Naive thymus-derived CD8-positive, alpha-beta T cell (primary cell): ENCODE data around the gene SORCS2. TPM values are rescaled to one million over a fixed set of nuclear protein-coding genes. Genes with fewer than 3 reads are reported as not detected.
"Not testable (repeated sequence)": the region's sequence is repeated elsewhere in the genome, so short reads cannot be mapped to it uniquely, and the experiment has no call there.

ENCODE experiments used
- ATAC-seq, 2 donors: fragments of 150-1000 bp; cut with Tn5 transposase in 1 of 2; sonication (Bioruptor Pico), chemical (Tn5 transposase) in 1 of 2; 1 replicate in 1 of 2; 2 replicates in 1 of 2; pipeline ENCODE4 v1.10.0; 2021; ENCODE audit warnings: mild to moderate bottlenecking in 2 of 2, moderate library complexity in 2 of 2
- POLR2A ChIA-PET: fragments of 350-600 bp; sonication (Branson Sonifier 250); formaldehyde crosslinking; loops from one replicate; lab custom pipeline; 2021; ENCODE audit warnings: antibody characterized with exemption; lab: Charles Lee
- DNase-seq, 10 donors: peaks; one replicate each; pipeline versions ENCODE4 v3.0.0 to v3.0.0-alpha.2; 2020 to 2022
- H3K27ac Mint-ChIP-seq, 10 donors: one replicate each; pipeline ENCODE4 v1.8.0; 2020 to 2022; ENCODE audit warnings: mild to moderate bottlenecking in 10 of 10, mixed read lengths in 10 of 10, moderate library complexity in 4 of 10, inconsistent platforms in 1 of 10
- H3K27me3 Mint-ChIP-seq, 5 donors: one replicate each; pipeline ENCODE4 v1.8.0; 2021 to 2022; ENCODE audit warnings: mixed read lengths in 5 of 5
- H3K36me3 Mint-ChIP-seq, 3 donors: one replicate each; pipeline ENCODE4 v1.8.0; 2020 to 2022; ENCODE audit warnings: mixed read lengths in 3 of 3, mild to moderate bottlenecking in 2 of 3, inconsistent platforms in 1 of 3
- H3K4me1 Mint-ChIP-seq, 4 donors: one replicate each; pipeline ENCODE4 v1.8.0; 2021 to 2022; ENCODE audit warnings: mixed read lengths in 4 of 4
- H3K4me3 Mint-ChIP-seq, 10 donors: one replicate each; pipeline ENCODE4 v1.8.0; 2020 to 2022; ENCODE audit warnings: mild to moderate bottlenecking in 10 of 10, mixed read lengths in 10 of 10, moderate library complexity in 6 of 10, inconsistent platforms in 1 of 10
- H3K9me3 Mint-ChIP-seq, 9 donors: one replicate each; pipeline ENCODE4 v1.8.0; 2020 to 2022; ENCODE audit warnings: mixed read lengths in 9 of 9, mild to moderate bottlenecking in 3 of 9, inconsistent platforms in 1 of 9, moderate library complexity in 1 of 9
- polyA plus RNA-seq, 3 donors: library from polyadenylated mRNA; unstranded; fragments of 300-500 nt; fragmentation: Illumina TruSeq; gene quantifications; one replicate each; pipeline ENCODE4 v1.2.3, GENCODE V29; 2021
- total RNA-seq, 8 experiments: library from RNA in 2 of 8; stranded (reverse) in 2 of 8; gene quantifications; one replicate each; pipeline ENCODE4 v1.2.3 and lab custom pipeline; 2021 to 2026

Gene SORCS2
- total and polyA plus RNA-seq, 5 experiments from 2014 or later = not detected

DNA sequence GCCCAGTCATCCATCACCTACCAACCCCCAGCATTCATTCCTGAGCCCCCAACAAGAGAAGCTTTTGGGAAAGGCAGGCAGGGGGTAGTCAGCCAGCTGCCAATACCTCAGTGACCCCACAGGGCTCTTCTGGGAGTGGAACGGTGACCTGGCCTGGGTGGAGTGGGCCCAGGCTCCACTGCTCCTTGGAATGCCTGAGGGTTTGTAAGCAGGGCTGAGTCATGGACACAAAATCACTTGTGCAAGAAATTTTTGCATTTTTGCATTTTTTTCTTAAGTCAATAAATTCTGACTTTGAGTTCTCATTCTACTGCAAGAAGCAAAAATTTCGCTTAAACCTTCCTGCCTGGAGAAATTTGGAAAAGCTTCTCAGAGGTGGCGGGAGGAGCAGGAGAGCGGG lies 18.5 kb downstream of the SORCS2 start:
- no peak for ATAC-seq
- DNase-seq = no peak
- no peaks in the 10 kb centered on the region for H3K36me3 Mint-ChIP-seq
- H3K4me3 Mint-ChIP-seq = no peak overlapping the region
- H3K4me1 Mint-ChIP-seq = no peaks in the 10 kb centered on the region
- peaks cover 0 to 10% (median 0%) of the 10 kb centered on the region in 9 donors for H3K9me3 Mint-ChIP-seq
- POLR2A ChIA-PET = no interaction called here
- H3K27ac Mint-ChIP-seq = no peak overlapping the region
- peaks cover 4 to 25% (median 6%) of the 10 kb centered on the region in 5 donors for H3K27me3 Mint-ChIP-seq

DNA sequence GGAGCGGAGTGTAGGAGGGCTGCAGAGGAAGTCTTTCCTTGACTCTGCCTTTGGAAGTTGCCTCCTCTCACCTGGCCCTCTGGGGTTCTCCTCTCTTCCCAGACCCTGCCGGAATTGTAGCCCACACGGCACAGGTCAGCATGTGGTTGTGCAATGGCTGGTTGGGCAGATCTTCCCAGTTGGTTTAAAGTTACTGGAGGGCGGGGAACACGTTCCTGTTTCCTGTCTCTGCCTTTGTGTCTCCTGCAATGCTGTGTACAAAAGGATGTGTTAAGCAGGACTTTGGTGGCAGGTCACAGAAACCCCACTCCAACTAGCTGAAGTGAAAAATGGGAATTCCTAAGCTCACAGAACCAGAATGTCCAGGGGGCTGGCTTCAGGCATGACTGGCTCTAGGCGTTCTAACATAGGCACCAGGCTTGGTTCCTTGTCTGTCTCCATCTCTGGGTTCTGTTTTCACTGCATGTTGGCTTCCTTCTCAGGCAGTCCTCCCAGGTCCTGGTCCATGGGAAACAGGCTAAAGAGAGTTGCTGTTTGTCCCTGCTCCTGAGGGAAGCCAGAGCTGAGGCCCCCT lies 19.9 kb downstream of the SORCS2 start:
- ATAC-seq (no peak), DNase-seq (no peak)
- Mint-ChIP-seq H3K4me3 (no peak overlapping the region), H3K27me3 (peaks cover 6 to 30% (median 11%) of the 10 kb centered on the region in 5 donors), H3K9me3 (peaks cover 0 to 20% (median 2%) of the 10 kb centered on the region in 9 donors), H3K27ac (no peak overlapping the region), H3K36me3 (no peaks in the 10 kb centered on the region), H3K4me1 (no peaks in the 10 kb centered on the region)
- POLR2A ChIA-PET = no interaction called here

DNA sequence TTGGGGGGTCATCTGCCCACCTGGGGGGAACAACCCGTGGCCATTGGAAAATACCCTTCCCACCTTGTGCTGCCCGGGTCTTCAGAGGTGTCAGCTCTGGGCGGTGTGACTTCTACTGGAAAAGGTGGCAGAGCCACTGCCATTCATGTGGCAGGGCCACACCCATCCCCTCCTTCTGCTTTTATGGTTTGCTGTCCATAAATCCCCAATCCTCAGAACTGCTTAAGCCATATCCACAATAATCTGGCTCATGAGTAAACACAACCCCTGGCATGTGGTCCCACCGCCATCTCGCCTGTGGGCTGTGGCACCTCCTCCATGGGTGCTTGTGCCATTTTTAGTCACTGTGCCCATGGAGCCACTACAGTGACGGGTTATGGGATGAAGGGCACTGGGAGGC lies 20.6 kb downstream of the SORCS2 start:
- POLR2A ChIA-PET = no interaction called here
- no peak for DNase-seq
- no peak for ATAC-seq
- Mint-ChIP-seq H3K4me3 (no peak overlapping the region), H3K27ac (no peak overlapping the region), H3K36me3 (no peaks in the 10 kb centered on the region), H3K4me1 (no peaks in the 10 kb centered on the region), H3K9me3 (peaks cover 0 to 20% (median 2%) of the 10 kb centered on the region in 9 donors), H3K27me3 (peaks cover 6 to 37% (median 8%) of the 10 kb centered on the region in 5 donors)

DNA sequence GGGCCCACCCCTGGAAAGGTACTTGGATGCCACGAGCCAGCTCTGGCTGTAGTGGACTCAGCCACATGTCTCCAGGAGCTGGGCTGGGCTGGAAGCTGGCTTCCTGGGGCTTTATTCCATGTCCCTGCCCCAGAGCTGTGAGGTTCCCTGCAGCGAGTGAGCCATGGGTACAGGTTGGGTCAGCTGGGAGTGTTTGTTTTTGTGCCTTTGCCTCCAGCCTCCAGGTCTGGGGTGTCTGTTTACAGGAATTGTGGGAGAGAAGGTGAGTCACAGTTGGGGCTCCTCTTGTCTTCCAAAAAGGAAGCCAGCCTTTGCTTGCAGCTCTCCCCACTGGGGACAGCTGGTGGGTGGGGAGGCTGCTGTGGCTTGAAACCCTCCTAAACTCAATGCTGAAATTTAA lies 21.5 kb downstream of the SORCS2 start:
- H3K4me3 Mint-ChIP-seq = no peak overlapping the region
- ATAC-seq = no peak
- no peaks in the 10 kb centered on the region for H3K36me3 Mint-ChIP-seq
- DNase-seq = no peak
- H3K27me3 Mint-ChIP-seq = peaks cover 6 to 36% (median 8%) of the 10 kb centered on the region in 5 donors
- no peak overlapping the region for H3K27ac Mint-ChIP-seq
- peaks cover 0 to 20% (median 2%) of the 10 kb centered on the region in 9 donors for H3K9me3 Mint-ChIP-seq
- H3K4me1 Mint-ChIP-seq = no peaks in the 10 kb centered on the region
- POLR2A ChIA-PET = no interaction called here

DNA sequence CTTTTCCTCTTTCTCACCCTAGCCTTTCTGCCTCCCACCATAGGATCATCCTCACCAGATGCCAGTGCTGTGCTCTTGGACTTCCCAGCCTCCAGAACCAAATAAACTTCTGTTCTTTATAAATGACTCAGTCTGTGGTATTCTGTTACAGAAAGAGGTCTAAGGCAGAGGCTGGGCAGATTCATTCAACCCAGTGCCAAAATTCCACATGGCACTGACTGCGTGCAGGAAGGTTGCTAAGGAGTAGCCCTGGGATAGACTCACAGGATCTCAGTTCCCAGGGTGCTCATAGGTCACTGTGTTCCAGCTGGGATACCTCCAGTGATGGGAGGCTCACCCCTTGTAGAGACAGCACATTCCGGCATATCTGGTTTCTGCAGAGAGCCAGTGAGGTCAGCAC lies 22.0 kb downstream of the SORCS2 start:
- no peaks in the 10 kb centered on the region for H3K36me3 Mint-ChIP-seq
- no peaks in the 10 kb centered on the region for H3K4me1 Mint-ChIP-seq
- peaks cover 0 to 20% (median 2%) of the 10 kb centered on the region in 9 donors for H3K9me3 Mint-ChIP-seq
- H3K27ac Mint-ChIP-seq = peak overlapping the region in 1 of 10 donors; percentile 24
- POLR2A ChIA-PET = no interaction called here
- peaks cover 6 to 31% (median 6%) of the 10 kb centered on the region in 5 donors for H3K27me3 Mint-ChIP-seq
- DNase-seq (no peak), ATAC-seq (no peak)
- H3K4me3 Mint-ChIP-seq = no peak overlapping the region

DNA sequence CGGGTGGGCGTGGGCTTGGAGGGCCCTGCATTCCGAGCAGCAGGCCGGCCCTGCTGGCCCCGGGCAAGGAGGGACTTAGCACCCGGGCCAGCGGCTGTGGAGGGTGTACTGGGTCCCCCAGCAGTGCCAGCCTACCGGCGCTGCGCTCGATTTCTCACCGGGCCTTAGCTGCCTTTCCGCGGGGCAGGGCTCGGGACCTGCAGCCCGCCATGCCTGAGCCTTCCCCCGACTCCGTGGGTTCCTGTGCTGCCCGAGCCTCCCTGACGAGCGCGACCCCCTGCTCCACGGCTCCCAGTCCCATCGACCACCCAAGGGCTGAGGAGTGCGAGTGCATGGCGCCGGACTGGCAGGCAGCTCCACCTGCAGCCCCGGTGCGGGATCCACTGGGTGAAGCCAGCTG lies 22.8 kb downstream of the SORCS2 start:
- POLR2A ChIA-PET = not testable (repeated sequence)

DNA sequence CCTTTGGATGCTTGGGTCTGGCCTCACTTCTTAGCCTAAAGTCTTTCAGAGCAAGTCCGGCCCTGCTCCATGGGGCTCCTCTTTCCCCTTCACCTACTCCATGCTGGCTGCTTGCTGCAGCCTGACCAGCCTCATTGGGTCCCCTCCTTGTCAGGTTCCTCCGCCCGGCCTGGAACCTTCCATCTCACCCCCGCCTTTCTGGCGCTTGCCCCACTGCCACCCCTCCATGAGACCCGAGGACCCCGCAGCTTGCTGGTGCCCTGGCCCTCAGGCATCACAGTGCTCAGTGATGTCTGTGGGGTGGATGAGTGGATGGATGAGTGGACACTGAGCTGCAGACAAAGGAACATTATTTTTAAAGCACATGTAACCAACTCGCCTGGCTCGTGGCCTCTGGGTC lies 24.7 kb downstream of the SORCS2 start:
- Mint-ChIP-seq H3K27me3 (peaks cover 0 to 38% (median 3%) of the 10 kb centered on the region in 5 donors), H3K4me1 (no peaks in the 10 kb centered on the region), H3K27ac (no peak overlapping the region), H3K4me3 (no peak overlapping the region), H3K36me3 (no peaks in the 10 kb centered on the region), H3K9me3 (peaks cover 0 to 20% (median 2%) of the 10 kb centered on the region in 9 donors)
- POLR2A ChIA-PET = no interaction called here
- DNase-seq = no peak
- no peak for ATAC-seq

More for the DNA sequence above, 22.8 kb downstream of the SORCS2 start:
- not testable (repeated sequence) for H3K27ac Mint-ChIP-seq, H3K4me1 Mint-ChIP-seq, ATAC-seq, H3K36me3 Mint-ChIP-seq, H3K4me3 Mint-ChIP-seq, DNase-seq
- Mint-ChIP-seq H3K27me3 (peaks cover 2 to 25% (median 6%) of the 10 kb centered on the region in 5 donors), H3K9me3 (peaks cover 0 to 20% (median 2%) of the 10 kb centered on the region in 9 donors)

DNA sequence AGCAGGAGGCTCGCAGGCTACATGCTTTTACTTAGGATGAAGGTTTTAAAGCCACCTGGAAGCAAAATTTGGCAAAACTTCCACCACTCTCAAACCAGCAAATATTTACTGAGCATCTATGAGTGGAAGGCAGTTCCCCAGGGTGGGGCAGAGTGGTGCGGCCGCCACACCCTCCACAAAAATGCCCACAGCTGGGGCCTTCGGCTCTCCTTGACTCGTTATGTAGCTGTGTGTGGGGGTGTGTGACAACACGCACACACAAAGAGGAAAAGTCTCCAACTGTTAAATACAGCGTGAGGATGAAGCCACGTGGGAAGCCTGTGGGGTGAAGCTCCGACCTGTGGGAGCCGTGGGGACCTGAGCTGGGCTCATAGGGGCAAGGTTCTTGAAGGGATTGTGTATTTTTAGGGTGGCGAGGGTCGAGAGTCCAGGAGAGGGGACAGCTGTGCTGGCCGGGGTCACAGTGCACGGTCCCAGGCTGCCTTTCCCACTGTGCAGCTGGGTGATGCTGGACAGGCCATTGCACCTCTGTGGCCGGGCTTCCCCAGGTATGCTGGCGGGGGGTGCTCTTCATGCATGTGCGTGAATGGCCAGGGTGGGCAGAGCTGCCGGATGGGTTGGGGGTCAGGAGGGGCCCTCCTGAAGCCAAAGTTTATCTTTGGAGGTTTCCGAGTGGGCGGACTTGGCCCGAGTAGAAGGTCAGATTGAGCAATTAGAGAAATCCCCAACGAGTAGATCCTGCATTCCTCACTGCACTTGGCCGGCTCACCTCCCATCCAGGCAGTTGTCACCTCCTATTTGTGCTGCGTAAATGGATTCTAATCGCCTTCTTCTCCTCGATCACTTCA lies 25.4 kb downstream of the SORCS2 start:
- Mint-ChIP-seq H3K27me3 (peaks cover 0 to 39% (median 6%) of the 10 kb centered on the region in 5 donors), H3K4me3 (no peak overlapping the region), H3K4me1 (no peaks in the 10 kb centered on the region), H3K9me3 (peaks cover 0 to 20% (median 2%) of the 10 kb centered on the region in 9 donors), H3K36me3 (no peaks in the 10 kb centered on the region), H3K27ac (peak overlapping the region in 1 of 10 donors; percentile 56)
- DNase-seq = peak in 1 of 10 donors; percentile 16
- ATAC-seq = no peak
- POLR2A ChIA-PET = no interaction called here

DNA sequence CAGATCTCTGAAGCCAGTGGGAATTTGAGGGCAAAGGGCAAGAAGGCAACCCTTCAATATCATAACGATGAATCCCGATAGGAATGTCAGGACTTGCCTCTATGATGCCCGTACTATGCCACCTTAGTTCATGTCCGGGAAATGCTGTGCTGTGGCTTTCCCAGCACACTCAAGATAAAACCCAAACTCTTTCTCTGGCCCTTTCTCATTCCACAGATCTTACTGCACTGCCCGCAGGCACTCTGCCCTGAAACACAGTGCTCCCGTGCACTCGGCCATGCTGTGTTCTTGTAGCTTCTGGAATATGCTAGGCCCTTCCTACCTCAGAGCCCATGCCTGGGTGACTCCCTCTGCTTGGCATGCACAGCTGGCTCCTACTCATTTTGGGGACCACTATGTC lies 26.3 kb downstream of the SORCS2 start:
- peak overlapping the region in 1 of 10 donors; percentile 77 for H3K27ac Mint-ChIP-seq
- ATAC-seq = no peak
- POLR2A ChIA-PET = no interaction called here
- H3K27me3 Mint-ChIP-seq = peaks cover 0 to 36% (median 6%) of the 10 kb centered on the region in 5 donors
- no peak overlapping the region for H3K4me3 Mint-ChIP-seq
- H3K9me3 Mint-ChIP-seq = peaks cover 0 to 20% (median 2%) of the 10 kb centered on the region in 9 donors
- H3K4me1 Mint-ChIP-seq = no peaks in the 10 kb centered on the region
- H3K36me3 Mint-ChIP-seq = no peaks in the 10 kb centered on the region
- DNase-seq = no peak

DNA sequence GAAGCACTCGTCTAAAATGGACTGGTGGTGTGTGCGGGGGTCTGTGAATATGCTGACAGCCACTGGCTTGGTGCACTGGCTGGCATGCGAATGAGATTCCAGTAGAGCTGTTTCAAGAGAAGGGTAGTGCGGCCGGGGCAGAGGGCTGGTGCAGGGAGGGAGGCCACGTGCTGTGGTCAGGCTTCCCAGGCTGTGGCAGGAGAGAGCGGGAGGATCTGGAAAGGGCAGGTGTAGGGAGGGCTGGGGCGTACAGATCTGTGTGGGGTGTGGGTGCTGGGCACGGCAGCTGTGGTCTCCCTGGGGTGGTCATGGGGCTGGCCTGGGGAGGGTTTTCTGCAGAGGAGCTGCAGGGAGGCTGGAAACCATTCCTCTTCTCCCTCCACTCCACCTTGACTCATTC lies 30.2 kb downstream of the SORCS2 start:
- Mint-ChIP-seq H3K36me3 (no peaks in the 10 kb centered on the region), H3K4me3 (no peak overlapping the region), H3K27me3 (peaks cover 0 to 28% (median 6%) of the 10 kb centered on the region in 5 donors), H3K4me1 (no peaks in the 10 kb centered on the region), H3K27ac (no peak overlapping the region), H3K9me3 (no peaks in the 10 kb centered on the region)
- POLR2A ChIA-PET = no interaction called here
- ATAC-seq = no peak
- no peak for DNase-seq

DNA sequence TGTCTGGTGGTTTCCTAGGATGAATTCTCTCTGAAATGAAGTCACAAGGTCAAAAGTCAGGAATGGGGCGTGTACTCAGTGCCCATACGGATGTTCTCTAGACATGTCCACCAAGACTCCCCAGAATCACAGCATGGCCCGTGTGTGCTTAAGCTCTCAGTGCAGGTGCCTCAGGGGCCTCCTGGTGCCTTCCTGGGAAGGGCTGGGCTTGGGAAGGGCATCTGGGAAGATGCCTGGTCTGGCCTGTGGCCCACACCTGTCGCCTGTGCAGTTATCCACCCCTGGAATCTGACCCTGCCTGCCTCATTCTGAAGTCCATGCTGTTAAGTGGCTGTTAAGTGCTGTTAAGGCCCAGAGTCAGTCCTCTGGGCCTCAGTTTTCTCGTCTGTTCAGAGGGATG lies 31.2 kb downstream of the SORCS2 start:
- Mint-ChIP-seq H3K4me1 (no peaks in the 10 kb centered on the region), H3K36me3 (no peaks in the 10 kb centered on the region)
- ATAC-seq = no peak

DNA sequence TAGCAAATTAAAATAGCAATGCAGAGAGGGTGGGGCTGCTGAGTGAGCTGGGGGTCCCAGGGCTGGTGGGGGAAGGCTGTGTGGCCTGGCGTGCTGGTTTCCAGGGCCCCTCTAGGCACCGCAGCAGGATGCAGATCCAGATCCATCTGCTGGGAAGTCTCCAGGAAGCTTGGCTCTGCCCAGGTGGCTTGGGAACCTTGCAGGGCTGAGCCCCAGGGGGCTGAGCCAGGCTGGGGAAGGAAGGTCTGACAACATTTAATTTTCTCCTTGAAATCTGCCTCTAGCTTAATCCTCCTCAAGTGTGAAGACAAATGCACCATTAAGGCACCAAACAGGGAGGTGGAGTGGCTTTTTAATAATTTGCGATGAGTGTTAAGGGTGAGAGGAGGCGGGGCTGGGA lies 31.7 kb downstream of the SORCS2 start:
- Mint-ChIP-seq H3K4me1 (no peaks in the 10 kb centered on the region), H3K9me3 (no peaks in the 10 kb centered on the region), H3K27ac (no peak overlapping the region), H3K27me3 (peaks cover 0 to 24% (median 8%) of the 10 kb centered on the region in 5 donors), H3K36me3 (no peaks in the 10 kb centered on the region), H3K4me3 (no peak overlapping the region)
- POLR2A ChIA-PET = no interaction called here
- DNase-seq = no peak
- no peak for ATAC-seq

More for the DNA sequence above, 31.2 kb downstream of the SORCS2 start:
- Mint-ChIP-seq H3K9me3 (no peaks in the 10 kb centered on the region), H3K27me3 (peaks cover 0 to 24% (median 6%) of the 10 kb centered on the region in 5 donors), H3K4me3 (no peak overlapping the region), H3K27ac (no peak overlapping the region)
- peak in 1 of 10 donors; percentile 8 for DNase-seq
- POLR2A ChIA-PET = no interaction called here

DNA sequence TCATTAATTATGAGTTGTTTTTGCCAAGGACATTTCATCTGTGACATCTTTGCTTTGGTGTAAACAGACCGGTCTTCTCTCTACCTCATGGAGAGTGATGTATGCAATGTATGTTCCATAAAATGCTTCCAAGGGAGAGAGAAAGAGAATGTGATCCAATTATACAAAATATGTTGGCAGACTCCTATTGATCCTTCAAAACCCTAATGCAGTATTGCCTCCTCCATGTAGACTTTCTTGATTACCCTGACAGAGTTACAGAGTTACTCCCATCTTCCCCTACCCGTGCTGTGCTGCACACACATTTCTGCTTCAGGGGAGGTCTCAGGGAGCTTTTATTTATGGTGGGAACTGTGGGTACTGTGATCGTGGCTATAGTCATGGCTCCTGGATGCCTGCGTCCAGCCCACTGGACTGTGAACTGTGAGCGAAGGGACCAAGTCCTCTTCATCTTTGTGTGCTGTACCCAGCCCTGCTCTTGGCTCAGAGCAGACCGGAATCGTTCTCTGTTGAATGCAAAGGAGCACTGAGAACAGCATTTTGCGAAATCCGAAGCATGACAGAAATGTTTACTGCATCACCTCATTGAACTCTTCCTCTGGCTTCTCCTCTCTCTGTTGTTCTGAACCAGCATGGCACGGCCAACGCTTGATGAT lies 32.7 kb downstream of the SORCS2 start:
- H3K4me3 Mint-ChIP-seq = no peak overlapping the region
- ATAC-seq = no peak
- H3K27ac Mint-ChIP-seq = no peak overlapping the region
- no peaks in the 10 kb centered on the region for H3K9me3 Mint-ChIP-seq
- no peak for DNase-seq
- POLR2A ChIA-PET = no interaction called here
- H3K4me1 Mint-ChIP-seq = no peaks in the 10 kb centered on the region
- no peaks in the 10 kb centered on the region for H3K36me3 Mint-ChIP-seq
- peaks cover 0 to 23% (median 9%) of the 10 kb centered on the region in 5 donors for H3K27me3 Mint-ChIP-seq
